KG1 (cell line): Measurements from ENCODE around the gene CCDC83.

Source experiments
- DNase-seq: peaks from one replicate; lab custom pipeline; 2025; lab: John Stamatoyannopoulos, UW

Gene CCDC83

GRCh38 chr11:85855341-85855656 lies at the start of gene CCDC83:
TSS of gene CCDC83 (plus strand) at chr11:85855383. CDS start at chr11:85865124, 9,741 bp downstream.
- DNase-seq: no peak

- no peak for DNase-seq
These were observed 49.8 kb upstream of the CCDC83 start for GRCh38 chr11:85805387-85805786.

- DNase-seq: no peak
These were observed 49.2 kb upstream of the CCDC83 start for GRCh38 chr11:85806016-85806415.

- no peak for DNase-seq
These were observed 48.3 kb upstream of the CCDC83 start for GRCh38 chr11:85806876-85807275.

- no peak for DNase-seq
These were observed 46.0 kb upstream of the CCDC83 start for GRCh38 chr11:85809191-85809590.

GRCh38 chr11:85809863-85810262 lies 45.3 kb upstream of the CCDC83 start:
- no peak for DNase-seq

GRCh38 chr11:85810521-85810870 lies 44.7 kb upstream of the CCDC83 start:
- no peak for DNase-seq

- DNase-seq: peak; percentile 44
These were observed 44.1 kb upstream of the CCDC83 start, which contains the start of gene SYTL2 for GRCh38 chr11:85810871-85811611. TSS of gene SYTL2 (minus strand) at chr11:85811141. CDS start at chr11:85757725, 53,416 bp downstream.

GRCh38 chr11:85811624-85812023 lies 43.6 kb upstream of the CCDC83 start:
- DNase-seq: no peak

- no peak for DNase-seq
These were observed 41.5 kb upstream of the CCDC83 start for GRCh38 chr11:85813721-85814120.

GRCh38 chr11:85815186-85815931 lies 39.8 kb upstream of the CCDC83 start:
- DNase-seq: no peak

GRCh38 chr11:85819441-85819840 lies 35.7 kb upstream of the CCDC83 start:
- DNase-seq: no peak

GRCh38 chr11:85821636-85822035 lies 33.5 kb upstream of the CCDC83 start:
- no peak for DNase-seq

GRCh38 chr11:85822814-85823213 lies 32.4 kb upstream of the CCDC83 start:
- no peak for DNase-seq

- no peak for DNase-seq
These were observed 31.4 kb upstream of the CCDC83 start for GRCh38 chr11:85823816-85824215.

- DNase-seq: no peak
These were observed 29.6 kb upstream of the CCDC83 start for GRCh38 chr11:85825616-85826015.

- DNase-seq: no peak
These were observed 28.9 kb upstream of the CCDC83 start for GRCh38 chr11:85826116-85826855.

GRCh38 chr11:85827748-85828639 lies 27.2 kb upstream of the CCDC83 start:
- no peak for DNase-seq

GRCh38 chr11:85828640-85828978 lies 26.6 kb upstream of the CCDC83 start:
- no peak for DNase-seq

GRCh38 chr11:85829172-85829571 lies 26.0 kb upstream of the CCDC83 start:
- no peak for DNase-seq

GRCh38 chr11:85831050-85831449 lies 24.1 kb upstream of the CCDC83 start:
- DNase-seq: no peak

GRCh38 chr11:85835263-85835662 lies 19.9 kb upstream of the CCDC83 start:
- DNase-seq: no peak
